Measurements from ENCODE around the gene FUT9. TPM values are rescaled to one million over a fixed set of nuclear protein-coding genes. Genes with fewer than 3 reads are reported as not detected.

FUT9 gene
- total and polyA plus RNA-seq, 10 of the 15 experiments (the other 5 are each of a cell fraction or from before 2014, with no cell fraction given), result not detected

DNA sequence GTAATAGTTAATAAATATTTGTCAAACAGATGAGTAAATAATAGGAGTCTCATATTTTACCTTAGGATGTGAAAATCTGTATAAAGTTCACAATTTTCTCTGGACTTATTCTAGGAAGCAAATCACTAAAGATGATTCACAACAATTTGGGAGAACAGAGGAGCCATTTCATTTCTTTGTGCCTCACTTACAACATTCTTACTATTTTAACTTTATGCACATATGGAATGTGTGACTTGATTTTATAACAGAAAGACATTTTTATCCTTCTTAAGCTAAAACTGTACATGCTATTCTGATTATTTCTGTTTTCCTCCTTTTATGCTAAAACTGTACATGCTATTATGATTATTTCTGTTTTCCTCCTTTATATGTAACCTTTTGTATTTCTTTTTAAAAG lies 83.3 kb downstream of the FUT9 start:
- Histone ChIP-seq H3K9me3 (replicated peaks; ENCODE audit: control insufficient read depth, insufficient read depth, low read length) (no peaks in the 10 kb centered on the region), H3K27me3 (replicated peaks in 1 of 2; ENCODE audit: control insufficient read depth in 2 of 2, insufficient read depth in 2 of 2, low read length in 1 of 2) (no peaks in the 10 kb centered on the region), H3K36me3 (ENCODE audit: control insufficient read depth in 2 of 2, insufficient read depth in 2 of 2, low read length in 1 of 2) (no peaks in the 10 kb centered on the region), H3K9ac (ENCODE audit: control insufficient read depth, insufficient read depth, low read length) (no peak overlapping the region), H3K79me2 (ENCODE audit: control insufficient read depth, insufficient read depth, low read length) (no peaks in the 10 kb centered on the region), H2AFZ (ENCODE audit: control insufficient read depth, low read depth, low read length) (no peak overlapping the region), H3K4me2 (ENCODE audit: control insufficient read depth, insufficient read depth) (no peak overlapping the region), H4K20me1 (ENCODE audit: control insufficient read depth, insufficient read depth) (no peaks in the 10 kb centered on the region), H3K4me1 (ENCODE audit: control insufficient read depth, insufficient read depth, low read length) (no peaks in the 10 kb centered on the region), H3K27ac (ENCODE audit: control insufficient read depth, insufficient read depth) (no peak overlapping the region), H3K4me3 (no peak overlapping the region)
- no peak for DNase-seq (ENCODE audit: low read depth, low spot score)
- SMC1A ChIA-PET (ENCODE audit: uncharacterized antibody, unreplicated experiment), result no interaction called here
- POLR2A ChIA-PET, result no interaction called here
- no peak for ATAC-seq
- intact Hi-C loops (cut with micrococcal nuclease; ENCODE audit: unreplicated experiment) (no loop called here), in situ Hi-C loops (cut with MboI) (no loop called here)
- FAIRE-seq, result no peak
- no TSS peak for BruUV-seq (replicated peaks)
- TF ChIP-seq, protein P1, sequence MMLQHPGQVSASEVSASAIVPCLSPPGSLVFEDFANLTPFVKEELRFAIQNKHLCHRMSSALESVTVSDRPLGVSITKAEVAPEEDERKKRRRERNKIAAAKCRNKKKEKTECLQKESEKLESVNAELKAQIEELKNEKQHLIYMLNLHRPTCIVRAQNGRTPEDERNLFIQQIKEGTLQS (IDR thresholded peaks at IDR 0.05; ENCODE audit: borderline replicate concordance, extremely low read depth, low read depth, low read length), result no peak
- TF ChIP-seq MTA3 (IDR thresholded peaks at IDR 0.05; ENCODE audit: borderline replicate concordance, low read length), result no peak
- TF ChIP-seq TCF12 (IDR thresholded peaks at IDR 0.05; ENCODE audit: low read depth, low read length), result no peak
- TF ChIP-seq ZNF274 (IDR thresholded peaks at IDR 0.05; ENCODE audit: insufficient read depth, insufficient read length), result no peak
- TF ChIP-seq MTA2 (IDR thresholded peaks at IDR 0.05; ENCODE audit: low read depth), result no peak
- TF ChIP-seq, protein P2, sequence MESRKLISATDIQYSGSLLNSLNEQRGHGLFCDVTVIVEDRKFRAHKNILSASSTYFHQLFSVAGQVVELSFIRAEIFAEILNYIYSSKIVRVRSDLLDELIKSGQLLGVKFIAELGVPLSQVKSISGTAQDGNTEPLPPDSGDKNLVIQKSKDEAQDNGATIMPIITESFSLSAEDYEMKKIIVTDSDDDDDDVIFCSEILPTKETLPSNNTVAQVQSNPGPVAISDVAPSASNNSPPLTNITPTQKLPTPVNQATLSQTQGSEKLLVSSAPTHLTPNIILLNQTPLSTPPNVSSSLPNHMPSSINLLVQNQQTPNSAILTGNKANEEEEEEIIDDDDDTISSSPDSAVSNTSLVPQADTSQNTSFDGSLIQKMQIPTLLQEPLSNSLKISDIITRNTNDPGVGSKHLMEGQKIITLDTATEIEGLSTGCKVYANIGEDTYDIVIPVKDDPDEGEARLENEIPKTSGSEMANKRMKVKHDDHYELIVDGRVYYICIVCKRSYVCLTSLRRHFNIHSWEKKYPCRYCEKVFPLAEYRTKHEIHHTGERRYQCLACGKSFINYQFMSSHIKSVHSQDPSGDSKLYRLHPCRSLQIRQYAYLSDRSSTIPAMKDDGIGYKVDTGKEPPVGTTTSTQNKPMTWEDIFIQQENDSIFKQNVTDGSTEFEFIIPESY (IDR thresholded peaks at IDR 0.05), result no peak
- no peak for TF ChIP-seq RFX5 (IDR thresholded peaks at IDR 0.05; ENCODE audit: low read depth, low read length)
- TF ChIP-seq, protein P3, sequence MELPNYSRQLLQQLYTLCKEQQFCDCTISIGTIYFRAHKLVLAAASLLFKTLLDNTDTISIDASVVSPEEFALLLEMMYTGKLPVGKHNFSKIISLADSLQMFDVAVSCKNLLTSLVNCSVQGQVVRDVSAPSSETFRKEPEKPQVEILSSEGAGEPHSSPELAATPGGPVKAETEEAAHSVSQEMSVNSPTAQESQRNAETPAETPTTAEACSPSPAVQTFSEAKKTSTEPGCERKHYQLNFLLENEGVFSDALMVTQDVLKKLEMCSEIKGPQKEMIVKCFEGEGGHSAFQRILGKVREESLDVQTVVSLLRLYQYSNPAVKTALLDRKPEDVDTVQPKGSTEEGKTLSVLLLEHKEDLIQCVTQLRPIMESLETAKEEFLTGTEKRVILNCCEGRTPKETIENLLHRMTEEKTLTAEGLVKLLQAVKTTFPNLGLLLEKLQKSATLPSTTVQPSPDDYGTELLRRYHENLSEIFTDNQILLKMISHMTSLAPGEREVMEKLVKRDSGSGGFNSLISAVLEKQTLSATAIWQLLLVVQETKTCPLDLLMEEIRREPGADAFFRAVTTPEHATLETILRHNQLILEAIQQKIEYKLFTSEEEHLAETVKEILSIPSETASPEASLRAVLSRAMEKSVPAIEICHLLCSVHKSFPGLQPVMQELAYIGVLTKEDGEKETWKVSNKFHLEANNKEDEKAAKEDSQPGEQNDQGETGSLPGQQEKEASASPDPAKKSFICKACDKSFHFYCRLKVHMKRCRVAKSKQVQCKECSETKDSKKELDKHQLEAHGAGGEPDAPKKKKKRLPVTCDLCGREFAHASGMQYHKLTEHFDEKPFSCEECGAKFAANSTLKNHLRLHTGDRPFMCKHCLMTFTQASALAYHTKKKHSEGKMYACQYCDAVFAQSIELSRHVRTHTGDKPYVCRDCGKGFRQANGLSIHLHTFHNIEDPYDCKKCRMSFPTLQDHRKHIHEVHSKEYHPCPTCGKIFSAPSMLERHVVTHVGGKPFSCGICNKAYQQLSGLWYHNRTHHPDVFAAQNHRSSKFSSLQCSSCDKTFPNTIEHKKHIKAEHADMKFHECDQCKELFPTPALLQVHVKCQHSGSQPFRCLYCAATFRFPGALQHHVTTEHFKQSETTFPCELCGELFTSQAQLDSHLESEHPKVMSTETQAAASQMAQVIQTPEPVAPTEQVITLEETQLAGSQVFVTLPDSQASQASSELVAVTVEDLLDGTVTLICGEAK (IDR thresholded peaks at IDR 0.05; ENCODE audit: borderline replicate concordance), result no peak
- TF ChIP-seq, protein P4, sequence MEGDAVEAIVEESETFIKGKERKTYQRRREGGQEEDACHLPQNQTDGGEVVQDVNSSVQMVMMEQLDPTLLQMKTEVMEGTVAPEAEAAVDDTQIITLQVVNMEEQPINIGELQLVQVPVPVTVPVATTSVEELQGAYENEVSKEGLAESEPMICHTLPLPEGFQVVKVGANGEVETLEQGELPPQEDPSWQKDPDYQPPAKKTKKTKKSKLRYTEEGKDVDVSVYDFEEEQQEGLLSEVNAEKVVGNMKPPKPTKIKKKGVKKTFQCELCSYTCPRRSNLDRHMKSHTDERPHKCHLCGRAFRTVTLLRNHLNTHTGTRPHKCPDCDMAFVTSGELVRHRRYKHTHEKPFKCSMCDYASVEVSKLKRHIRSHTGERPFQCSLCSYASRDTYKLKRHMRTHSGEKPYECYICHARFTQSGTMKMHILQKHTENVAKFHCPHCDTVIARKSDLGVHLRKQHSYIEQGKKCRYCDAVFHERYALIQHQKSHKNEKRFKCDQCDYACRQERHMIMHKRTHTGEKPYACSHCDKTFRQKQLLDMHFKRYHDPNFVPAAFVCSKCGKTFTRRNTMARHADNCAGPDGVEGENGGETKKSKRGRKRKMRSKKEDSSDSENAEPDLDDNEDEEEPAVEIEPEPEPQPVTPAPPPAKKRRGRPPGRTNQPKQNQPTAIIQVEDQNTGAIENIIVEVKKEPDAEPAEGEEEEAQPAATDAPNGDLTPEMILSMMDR (IDR thresholded peaks at IDR 0.05 in 2 of 3, conservative IDR thresholded peaks at IDR 0.05 in 1 of 3; ENCODE audit: control insufficient read depth in 2 of 3, extremely low read depth in 1 of 3, insufficient read depth in 1 of 3, low read depth in 3 of 3, low read length in 3 of 3), result no peak
- no peak for TF ChIP-seq SP1 (IDR thresholded peaks at IDR 0.05; ENCODE audit: low read depth, low read length)
- TF ChIP-seq SUPT20H (IDR thresholded peaks at IDR 0.05; ENCODE audit: borderline replicate concordance, control insufficient read depth, low read depth, low read length), result no peak
- TF ChIP-seq PML (IDR thresholded peaks at IDR 0.05; ENCODE audit: low read length), result no peak
- TF ChIP-seq NFIC (IDR thresholded peaks at IDR 0.05; ENCODE audit: low read depth, low read length), result no peak
- no peak for TF ChIP-seq RB1 (IDR thresholded peaks at IDR 0.05; ENCODE audit: borderline replicate concordance)
- TF ChIP-seq ETV6 (conservative IDR thresholded peaks at IDR 0.05 in 1 of 2, IDR thresholded peaks at IDR 0.05 in 1 of 2; ENCODE audit: borderline replicate concordance in 1 of 2, low read depth in 1 of 2), result no peak
- CTCF ChIA-PET, result no interaction called here
- RAD21 ChIA-PET (ENCODE audit: unreplicated experiment), result no interaction called here

Data from GM12878 (cell line).